ENCODE data around the gene ETV1.

DNA sequence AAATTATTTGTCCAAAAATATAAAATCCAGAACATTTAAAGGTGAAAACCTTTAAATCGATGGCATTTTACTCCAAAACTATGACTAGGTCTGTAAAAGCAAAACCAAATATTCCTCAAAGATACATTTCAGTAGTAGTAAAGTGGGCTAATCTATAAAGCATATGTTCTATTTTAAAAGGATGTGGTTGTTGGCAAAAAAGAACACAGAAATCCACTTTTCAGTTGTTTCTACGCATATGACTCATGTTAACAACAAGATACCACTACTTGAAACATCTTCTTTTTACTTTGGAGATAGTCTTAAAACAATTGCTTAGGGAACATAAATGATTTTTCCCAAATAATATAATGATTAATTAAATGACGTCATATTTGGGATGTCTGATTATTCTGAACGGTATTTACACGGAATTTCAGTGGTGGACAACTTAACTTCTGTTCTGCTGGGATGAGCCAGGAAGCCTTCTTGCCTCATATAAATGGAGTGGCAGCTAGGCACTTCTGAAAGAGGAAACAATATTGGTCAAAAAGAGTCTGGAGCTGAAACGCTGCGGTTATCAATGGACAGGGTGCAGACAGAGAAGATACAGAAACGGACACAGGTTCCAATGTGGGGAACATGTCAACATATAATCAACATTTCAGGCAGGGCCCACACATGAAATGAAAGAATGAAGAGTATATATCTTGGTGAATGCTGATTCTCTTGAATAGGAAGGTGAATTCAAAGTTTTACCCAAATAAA is 78.5 kb downstream of the ETV1 start:
- TF ChIP-seq, protein P1, sequence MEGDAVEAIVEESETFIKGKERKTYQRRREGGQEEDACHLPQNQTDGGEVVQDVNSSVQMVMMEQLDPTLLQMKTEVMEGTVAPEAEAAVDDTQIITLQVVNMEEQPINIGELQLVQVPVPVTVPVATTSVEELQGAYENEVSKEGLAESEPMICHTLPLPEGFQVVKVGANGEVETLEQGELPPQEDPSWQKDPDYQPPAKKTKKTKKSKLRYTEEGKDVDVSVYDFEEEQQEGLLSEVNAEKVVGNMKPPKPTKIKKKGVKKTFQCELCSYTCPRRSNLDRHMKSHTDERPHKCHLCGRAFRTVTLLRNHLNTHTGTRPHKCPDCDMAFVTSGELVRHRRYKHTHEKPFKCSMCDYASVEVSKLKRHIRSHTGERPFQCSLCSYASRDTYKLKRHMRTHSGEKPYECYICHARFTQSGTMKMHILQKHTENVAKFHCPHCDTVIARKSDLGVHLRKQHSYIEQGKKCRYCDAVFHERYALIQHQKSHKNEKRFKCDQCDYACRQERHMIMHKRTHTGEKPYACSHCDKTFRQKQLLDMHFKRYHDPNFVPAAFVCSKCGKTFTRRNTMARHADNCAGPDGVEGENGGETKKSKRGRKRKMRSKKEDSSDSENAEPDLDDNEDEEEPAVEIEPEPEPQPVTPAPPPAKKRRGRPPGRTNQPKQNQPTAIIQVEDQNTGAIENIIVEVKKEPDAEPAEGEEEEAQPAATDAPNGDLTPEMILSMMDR (IDR thresholded peaks at IDR 0.05; ENCODE audit: low read length), result no peak
- TF ChIP-seq EZH2 (optimal IDR thresholded peaks at IDR 0.05; ENCODE audit: low read depth, low read length) (no peak), EZH2phosphoT487 (IDR thresholded peaks at IDR 0.05; ENCODE audit: low read length) (no peak)

All from MM.1S (cell line).